ENCODE results near the gene MACROD1.

The MACROD1 gene

DNA sequence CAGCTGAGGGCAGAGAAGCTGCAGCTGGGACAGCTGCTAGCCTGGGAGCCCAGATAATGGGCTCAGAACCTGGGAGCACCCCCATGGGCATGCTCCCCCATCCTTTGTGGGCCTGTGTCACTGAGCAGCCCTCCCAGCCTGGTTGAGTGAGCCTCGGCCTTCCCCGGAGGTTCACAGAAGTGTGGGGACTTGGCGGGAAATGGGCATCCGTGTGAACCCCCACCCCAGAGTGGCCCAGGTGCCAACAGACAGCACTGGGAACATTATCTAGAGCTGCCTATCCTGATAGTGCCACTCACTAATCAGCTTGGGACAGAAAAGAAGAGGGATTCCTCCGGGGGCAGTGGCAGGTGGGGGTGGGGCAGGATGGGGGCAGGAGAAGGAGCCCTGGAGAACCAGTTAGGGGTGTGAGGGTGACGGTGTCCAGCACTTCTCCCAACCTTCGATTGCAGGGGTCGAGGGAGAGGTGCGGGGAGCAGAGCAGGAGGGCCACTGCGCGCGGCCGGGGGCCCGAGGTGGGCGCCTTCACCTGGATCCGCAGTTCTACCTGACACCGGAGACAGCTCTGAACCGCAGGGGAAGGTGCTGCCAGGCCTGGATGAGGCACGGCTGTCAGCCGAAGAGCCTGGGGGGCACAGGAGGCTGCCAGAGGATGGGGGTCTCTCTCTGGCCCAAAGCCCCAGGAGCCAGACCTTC, 97.1 kb downstream of the MACROD1 start:
- no peak for DNase-seq (ENCODE audit: low read depth, low spot score)
- no peak overlapping the region for H3K4me3 ChIP-seq (ENCODE audit: low read length)

DNA sequence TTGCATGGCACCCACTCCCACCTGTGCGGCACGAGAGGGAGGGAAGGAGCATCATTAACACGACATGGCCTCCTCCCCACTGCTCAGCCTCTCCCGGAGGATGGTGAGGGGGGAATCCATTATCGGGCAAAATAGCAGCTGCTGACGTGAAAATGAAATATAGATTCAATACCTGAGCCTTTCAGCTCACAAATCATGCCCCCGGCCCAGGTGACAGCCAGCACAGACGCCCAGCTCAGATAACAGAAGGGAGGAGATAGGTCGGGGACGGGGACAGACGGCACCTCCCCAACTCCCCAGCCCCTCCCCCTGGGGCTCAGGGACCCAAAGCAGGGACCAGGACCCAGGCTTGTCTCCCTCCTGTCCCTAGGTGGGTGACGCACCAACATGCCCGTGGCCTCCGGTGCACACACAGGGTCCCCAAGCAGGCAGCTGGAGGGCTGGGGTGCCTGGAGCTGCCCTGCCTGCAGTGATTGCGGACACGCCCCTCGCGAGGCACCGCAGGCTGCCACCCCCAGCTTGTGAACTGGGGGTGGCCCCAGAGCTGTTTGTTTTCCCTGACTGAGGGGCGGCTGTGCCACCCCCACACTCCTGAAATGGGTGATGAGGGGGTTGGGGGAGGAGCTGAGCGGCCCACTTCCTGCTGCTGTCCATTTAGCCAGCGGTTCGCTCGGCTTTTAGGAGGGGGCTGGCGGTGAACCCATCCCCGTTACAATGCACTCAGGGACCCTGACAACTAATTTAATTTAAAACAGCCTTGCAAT, 98.5 kb downstream of the MACROD1 start:
- H3K4me3 ChIP-seq (ENCODE audit: low read length), result no peak overlapping the region
- DNase-seq (ENCODE audit: low read depth, low spot score), result no peak

DNA sequence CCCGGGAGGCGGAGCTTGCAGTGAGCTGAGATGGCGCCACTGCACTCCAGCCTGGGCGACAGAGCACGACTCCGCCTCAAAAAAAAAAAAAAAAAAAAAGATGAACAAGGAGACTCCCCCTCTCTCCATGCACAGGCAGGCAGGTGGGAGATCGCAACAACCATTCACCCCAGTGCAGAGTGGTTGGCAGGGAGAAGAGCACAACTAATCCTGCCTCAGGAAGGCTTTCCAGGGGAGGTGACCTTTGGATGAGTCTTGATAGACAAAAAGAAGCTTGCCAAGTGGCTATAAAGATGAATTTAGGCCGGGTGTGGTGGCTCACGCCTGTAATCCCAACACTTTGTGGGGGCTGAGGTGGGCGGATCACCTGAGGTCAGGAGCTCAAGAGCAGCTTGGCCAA, 100.2 kb downstream of the MACROD1 start:
- H3K4me3 ChIP-seq (ENCODE audit: low read length), result no peak overlapping the region

DNA sequence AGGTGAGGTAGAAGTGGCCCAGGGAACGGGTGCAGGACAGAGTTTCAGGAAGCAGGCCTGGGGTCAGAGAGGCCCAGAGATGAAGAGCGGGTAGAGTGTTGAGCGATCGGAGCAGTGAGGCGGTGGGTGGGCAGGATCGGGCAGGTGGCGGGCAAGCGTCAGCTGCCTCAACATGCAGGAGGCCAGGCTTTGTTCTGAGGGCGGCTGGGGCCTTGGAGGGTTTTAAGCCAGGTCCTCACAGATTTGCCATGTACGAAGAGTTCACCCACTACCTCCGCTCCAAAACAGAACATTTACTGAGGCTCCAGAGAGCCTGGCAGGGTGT, 100.8 kb downstream of the MACROD1 start:
- DNase-seq (ENCODE audit: low read depth, low spot score), result no peak
- H3K4me3 ChIP-seq (ENCODE audit: low read length), result no peak overlapping the region

More for the DNA sequence above, 100.2 kb downstream of the MACROD1 start:
- DNase-seq (ENCODE audit: low read depth, low spot score), result no peak

DNA sequence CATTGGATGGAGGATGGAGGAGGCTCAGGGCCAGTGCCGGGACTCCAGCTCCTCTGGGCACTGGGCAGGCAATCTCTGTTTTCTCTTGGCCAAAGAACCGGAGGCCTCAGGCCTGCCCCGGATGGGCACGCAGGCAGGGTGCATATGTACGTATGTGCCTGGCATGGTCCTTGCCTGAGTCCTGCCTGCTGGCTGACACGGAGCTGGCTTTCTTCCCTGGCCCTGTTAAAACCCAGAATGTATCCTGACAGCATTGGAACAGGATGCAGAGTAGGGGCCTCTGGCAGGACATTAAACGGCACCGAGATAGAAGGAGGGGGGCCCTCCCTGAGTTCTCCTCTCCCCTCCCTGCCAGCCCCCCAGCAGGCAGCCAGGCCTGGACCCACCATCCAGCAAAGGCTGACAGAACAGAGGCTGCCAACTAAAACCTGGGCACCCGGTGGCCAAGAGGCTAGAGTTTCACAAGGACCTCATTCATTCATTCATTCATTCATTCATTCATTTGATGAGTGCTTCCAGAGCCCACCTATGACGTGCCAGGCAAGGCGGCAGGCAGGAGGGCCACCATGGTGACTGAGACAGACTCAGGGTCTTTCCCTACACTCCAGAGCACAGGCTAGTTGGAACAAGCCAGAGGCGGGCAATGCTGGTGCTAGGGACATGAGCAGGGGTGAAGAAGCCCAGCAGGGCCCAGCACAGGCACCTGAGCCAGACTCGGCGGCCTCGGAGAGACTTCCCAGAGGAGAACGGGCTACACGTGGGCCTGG, 101.4 kb downstream of the MACROD1 start:
- DNase-seq (ENCODE audit: low read depth, low spot score), result no peak
- H3K4me3 ChIP-seq (ENCODE audit: low read length), result no peak overlapping the region

DNA sequence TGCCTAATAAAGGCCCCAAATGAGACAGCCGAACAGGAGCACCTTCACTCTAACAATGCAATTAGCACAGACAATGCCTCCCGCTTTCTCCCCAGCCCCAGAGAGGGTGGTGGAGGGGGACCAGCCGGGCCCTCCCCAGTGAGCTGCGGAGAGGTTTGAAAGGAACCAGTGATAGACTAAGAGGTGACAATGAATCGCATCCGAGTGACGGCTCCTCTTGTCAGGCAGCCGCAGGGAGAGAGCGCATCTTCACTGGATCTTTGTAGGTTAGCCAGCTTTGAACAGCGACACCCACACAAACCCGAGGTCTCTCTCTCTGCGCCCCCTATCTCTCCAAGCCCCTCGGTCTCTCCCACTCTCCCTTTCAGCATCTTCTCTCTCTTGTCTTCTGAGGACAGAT, 102.1 kb downstream of the MACROD1 start:
- DNase-seq (ENCODE audit: low read depth, low spot score), result no peak
- H3K4me3 ChIP-seq (ENCODE audit: low read length), result no peak overlapping the region

DNA sequence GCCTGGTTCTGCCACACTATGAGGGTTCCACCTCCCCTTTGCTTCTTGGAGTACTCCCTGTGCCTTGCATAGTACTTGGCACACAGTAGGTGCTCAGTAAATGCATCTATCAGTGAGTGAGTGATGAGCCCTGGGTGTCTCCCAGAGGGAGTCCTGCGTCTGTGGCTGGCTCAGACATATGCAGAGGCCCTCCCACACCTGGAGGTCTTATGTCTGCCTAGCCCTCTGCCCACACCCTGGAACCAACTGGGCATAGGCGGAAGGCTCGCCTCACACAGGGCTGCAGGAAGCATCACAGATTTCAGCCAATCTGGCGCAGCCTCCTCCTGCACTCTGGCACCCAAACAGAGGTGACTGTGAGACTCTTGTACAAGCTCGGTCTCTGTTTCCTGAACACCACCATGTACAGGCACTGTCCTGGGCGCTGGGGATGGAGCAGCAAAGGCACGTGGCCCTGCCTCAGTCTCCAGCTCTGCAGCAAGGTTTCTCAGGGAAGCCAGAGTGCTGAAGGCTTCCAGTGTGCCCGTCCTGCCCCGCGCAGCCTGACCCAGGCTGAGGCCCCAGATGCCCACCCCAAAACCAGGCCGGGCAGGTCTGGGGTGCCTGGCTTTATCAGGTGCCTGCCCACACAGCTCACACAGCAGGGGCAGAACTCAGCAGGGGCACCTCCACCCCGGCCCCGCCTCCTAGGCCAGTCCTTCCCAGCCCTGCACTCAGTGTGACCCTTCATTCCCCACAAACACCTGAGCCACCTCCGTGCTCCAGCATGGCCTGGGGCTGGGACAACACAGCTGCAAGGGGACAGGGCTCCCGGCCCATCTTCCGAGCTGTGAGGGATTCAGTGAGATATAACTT, 103.5 kb downstream of the MACROD1 start:
- H3K4me3 ChIP-seq (ENCODE audit: low read length), result no peak overlapping the region
- DNase-seq (ENCODE audit: low read depth, low spot score), result no peak

DNA sequence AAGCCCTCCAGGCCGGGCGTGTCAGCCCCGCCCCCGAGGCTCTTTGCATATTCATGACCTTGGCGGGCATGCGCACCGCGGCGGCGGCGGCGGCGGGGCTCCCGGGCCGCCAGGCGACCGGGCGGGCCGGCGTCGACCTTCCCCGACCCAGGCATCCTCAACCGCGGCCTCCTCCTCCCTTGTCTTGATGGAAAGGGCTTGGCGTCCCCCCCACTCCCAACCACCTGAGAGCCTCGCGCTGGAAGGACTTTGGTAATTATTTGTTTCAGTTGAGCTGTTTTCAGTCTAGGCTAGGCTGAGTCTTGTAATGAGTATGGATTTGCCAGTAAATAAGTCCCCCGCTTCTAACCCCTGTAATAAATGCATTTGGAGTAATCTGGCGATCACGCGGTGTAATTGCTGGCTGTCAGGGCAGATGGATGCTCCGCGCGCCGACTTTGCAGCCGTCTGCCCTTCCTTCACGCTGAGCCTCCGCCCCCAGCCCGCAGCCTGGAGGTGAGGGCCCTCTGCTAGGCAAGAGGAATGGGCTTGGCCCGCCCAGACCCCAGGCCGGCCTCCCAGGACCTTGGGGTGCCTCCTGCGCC, 105.0 kb downstream of the MACROD1 start:
- DNase-seq (ENCODE audit: low read depth, low spot score), result no peak
- peak overlapping the region; percentile 41 for H3K4me3 ChIP-seq (ENCODE audit: low read length)

DNA sequence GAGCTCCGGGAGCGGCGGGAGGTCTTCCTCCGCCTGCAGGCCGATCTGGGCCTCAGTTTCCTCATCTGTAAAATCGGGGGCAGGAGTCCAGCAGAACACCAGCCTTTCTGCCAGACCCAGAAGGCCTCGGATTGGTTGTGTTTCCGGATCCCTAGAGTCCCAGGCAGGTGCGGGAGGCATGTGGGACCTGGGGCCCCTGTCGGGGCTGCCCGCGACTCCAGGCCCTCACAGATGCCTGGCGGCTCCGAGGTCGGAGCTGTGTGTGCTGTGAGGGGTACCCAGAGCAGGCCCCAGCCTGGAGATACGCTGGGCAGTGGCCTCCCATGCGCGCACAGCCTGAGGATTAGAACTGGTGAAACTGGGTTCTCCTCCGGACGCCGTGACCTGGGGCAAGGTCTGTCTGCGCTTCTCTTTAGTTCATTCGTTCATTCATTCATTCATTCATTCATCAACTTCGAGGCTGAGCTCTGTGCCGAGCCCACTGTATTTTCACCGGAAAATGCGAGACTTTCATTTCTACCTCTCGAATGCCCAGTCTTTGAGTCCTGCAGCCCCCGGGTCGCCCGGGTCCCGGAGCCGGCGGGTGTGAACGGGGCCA, 105.6 kb downstream of the MACROD1 start:
- no peak overlapping the region for H3K4me3 ChIP-seq (ENCODE audit: low read length)
- DNase-seq (ENCODE audit: low read depth, low spot score), result no peak

DNA sequence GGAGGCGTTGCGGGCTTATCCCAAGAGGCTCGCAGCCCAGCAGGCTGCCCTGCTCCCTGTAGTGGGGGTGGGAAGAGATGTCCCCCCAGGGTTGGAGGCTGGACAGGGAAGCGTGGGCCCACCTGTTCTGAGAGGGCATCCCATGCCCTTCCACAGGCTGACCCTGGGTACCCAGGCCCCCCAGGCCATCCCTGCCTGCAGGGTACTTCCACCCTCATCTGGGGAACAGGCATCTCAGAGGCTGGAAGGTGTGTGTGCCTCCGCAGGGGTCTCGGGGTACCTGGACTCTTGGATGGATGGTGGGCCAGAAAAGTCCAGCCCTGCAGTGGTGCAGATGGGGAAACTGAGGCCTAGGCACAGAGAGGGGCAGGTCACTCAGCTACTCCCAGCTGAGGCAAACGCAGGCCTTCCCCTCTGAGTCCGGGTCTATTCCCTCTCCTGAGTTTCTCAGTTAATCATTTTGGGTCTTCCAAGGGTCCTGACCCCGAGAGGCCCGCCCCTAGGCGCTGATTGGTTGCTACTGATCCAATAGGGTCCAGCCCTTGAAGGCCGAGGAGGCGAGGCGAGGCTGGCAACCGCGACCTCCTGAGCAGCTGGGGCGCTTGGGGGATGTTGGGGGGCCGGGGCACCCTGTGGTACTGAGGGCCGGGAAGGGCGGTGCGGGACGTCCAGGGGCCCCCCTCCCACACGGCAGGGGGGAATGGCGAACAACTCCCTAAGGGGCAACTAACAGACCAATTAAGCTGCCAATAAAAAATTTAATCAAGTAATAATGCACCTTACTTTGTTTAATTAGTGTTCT, 106.4 kb downstream of the MACROD1 start:
- DNase-seq (ENCODE audit: low read depth, low spot score), result no peak
- no peak overlapping the region for H3K4me3 ChIP-seq (ENCODE audit: low read length)

DNA sequence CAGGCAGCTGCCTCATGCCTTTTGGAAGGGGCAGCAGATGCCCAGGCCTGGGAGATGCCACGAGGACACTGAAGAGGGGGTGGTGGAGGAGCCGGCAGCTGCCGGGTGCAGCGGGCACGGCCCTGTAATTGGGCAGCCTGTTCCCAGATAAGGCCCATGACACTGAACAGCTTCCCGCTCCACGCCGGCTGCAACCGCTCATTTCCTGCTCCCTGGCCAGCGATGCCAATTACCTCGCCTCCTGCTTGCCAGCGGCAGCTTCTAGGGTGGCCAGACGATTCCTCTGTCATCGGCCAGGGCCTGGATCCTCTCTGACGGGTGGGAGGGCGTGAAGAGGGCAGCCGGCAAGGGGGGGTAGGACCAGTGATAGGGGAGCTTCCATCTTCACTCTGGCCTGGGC, 107.4 kb downstream of the MACROD1 start:
- no peak for DNase-seq (ENCODE audit: low read depth, low spot score)
- no peak overlapping the region for H3K4me3 ChIP-seq (ENCODE audit: low read length)

DNA sequence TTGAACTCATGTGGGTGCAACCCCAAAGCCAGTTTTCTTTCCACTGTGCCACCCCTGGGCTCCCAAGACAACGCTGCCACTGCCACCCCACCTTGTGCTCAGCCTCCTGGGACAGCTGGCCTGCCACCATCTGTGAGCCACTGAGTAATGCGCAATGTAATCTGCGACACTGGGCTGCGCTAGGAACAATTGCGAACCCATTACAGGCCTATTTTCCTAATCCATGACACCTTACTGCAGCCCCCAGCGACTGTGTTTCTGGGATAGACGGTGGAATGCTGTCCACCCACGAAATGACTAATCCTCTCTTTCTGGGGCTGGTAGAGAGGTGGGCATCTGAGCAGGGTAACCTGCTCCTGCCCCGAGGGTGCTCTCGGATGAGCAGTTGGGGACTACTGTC, 108.0 kb downstream of the MACROD1 start:
- H3K4me3 ChIP-seq (ENCODE audit: low read length), result no peak overlapping the region
- DNase-seq (ENCODE audit: low read depth, low spot score), result no peak

DNA sequence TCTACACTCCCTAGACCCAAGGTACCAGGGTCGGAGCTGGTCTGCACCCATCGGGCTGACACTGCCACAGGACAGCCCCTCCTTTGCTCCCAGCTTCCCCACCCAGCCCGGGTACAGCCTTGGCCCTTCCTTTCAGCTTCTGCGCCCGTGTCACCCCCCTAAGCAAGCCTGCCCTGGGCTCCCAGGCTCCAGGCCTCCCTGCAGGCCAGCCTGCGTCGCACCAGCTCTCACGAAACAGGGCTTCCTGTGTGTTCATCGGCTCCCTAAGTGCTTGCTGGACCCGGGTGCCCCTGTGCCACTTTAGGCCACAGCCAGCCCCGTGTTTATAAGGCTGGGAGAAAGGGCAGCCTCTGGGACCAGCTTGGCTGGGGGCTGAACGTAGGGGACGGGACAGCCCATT, 109.1 kb downstream of the MACROD1 start:
- H3K4me3 ChIP-seq (ENCODE audit: low read length), result no peak overlapping the region
- no peak for DNase-seq (ENCODE audit: low read depth, low spot score)

DNA sequence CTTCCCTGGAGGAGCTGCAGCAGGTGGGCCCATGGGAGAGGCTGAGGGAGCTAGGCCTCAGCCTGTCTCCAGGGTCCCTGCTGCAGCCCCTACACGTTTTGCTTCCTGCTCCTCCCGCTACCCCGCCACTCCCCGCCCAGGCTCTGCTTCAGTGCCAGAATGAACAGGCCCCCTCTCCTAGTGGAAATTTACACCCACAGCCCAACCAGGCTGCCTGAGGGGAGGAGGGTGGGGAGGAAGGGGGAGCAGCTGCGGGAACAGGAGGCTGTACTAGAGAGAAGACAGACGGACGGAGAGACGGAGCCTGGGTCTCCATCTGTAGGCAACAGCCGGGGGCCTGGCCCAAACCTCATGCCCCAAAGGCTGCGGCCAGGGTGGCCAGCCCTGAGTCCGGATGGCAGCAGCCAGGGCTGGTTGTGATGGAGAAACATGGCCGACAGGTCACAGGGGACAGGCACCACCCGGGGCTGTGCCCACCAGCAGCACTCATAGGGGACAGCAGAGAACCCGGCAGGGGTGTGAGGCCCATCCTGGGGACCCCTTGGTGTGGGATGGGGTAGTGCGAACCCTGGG, 109.6 kb downstream of the MACROD1 start:
- DNase-seq (ENCODE audit: low read depth, low spot score), result no peak
- no peak overlapping the region for H3K4me3 ChIP-seq (ENCODE audit: low read length)

DNA sequence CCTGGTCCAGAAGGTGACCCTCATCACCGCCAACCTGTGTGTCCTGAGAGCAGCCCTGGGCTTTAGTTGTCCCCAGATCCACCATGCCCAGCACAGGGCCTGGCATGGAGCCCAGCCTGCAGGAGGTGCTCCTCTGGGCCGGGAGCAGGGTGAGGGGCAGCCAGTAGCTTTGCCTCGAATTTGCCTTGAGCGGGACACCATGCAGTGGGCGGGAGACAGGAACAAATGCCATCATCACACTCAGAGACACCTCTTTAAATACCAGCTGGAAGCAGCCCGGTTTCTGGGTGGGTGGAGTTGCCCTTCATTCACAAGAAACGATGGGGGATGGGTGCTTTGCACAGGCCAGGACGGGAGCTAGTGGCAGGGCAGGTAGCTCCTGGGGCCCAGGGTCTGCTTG, 110.8 kb downstream of the MACROD1 start:
- DNase-seq (ENCODE audit: low read depth, low spot score), result no peak
- H3K4me3 ChIP-seq (ENCODE audit: low read length), result no peak overlapping the region

DNA sequence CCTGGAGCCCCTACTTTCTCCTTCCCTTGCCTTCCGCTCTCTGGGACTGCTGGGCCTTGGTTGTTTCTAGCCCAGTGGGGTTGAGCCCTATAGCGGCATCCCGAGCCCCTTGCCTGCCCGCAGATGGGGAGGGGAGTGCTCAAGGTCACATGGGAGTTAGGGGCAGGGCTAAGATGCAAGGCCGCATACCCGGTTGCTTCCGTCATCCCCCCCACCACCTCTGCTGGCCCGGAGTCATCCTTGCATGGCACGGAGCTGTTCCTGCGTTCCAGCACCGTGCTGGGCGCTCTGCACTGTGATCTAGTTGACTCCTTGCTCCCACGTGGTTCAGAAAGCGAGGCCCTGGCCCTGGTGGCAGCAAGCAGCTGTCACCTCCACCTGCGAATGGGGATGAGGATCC, 112.2 kb downstream of the MACROD1 start:
- DNase-seq (ENCODE audit: low read depth, low spot score), result no peak
- no peak overlapping the region for H3K4me3 ChIP-seq (ENCODE audit: low read length)

DNA sequence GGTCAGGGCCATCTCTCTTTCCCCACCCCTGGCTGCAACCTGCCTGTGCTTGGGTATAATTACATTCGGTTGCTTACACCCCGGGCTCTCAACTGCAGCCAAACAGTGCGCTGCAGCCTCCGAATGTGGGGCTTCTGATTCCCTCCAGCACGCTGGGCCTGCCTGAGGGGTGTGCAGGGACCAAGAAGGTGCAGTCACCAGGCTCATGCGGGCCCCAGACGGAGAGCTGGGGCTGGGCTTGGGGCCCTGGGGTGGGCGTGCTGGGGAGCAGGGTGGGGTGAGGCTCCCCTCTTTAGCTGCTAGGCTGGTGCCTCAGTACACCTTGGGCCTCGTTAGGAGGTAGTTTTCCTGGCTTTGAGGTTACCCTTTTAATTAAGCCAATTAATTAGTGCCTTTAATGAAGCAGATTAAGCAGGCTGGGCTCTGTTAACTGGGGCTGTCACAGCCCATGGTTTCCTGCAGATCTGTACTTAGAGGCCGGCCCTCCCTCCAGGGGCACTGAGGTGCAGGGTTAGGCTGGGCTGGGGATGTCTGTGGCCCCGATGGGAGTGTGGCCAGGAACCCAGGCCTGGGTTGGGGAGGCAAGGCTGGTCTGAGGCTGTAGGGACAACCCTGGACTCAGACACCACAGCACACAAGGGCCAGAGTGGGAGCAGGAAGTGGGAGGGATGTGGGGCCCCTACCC, 112.8 kb downstream of the MACROD1 start:
- DNase-seq (ENCODE audit: low read depth, low spot score), result no peak
- no peak overlapping the region for H3K4me3 ChIP-seq (ENCODE audit: low read length)
